Stimulated activated CD8-positive, alpha-beta memory T cell treated with anti-CD3 and anti-CD28 coated beads, Interleukin-12 subunit alpha, Interleukin-12 subunit beta, amount 100 ng/mL, for 24 hours (primary cell): ENCODE results near the gene BCCIP.

Source experiments
- DNase-seq: peaks from one replicate; pipeline ENCODE4 v3.0.0-alpha.2; 2020; ENCODE audit errors: extremely low read depth

Gene BCCIP

DNA sequence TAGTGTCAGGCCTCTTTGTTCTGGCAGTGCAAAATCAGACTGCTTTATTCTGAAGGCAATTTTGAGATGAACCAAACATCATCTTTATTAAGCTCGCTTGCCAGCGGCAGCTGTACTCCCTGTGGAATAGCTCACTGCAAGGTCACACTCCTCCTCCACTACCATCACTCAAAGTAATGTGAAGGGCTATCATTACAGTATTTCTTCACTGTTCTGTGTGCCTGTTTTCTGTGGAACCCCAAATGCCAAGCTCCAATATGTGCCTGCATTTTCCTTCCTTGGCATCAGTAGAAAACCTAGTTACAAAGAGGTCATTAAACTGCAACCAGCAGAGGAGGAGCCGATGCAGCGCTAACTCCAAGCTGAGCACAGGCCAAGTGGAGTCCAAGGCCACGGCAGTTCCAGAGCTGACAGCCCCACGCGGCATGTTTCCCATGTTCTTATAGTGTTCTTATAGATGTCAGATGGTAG lies 21.4 kb downstream of the BCCIP start:
- DNase-seq: no peak

GRCh38 chr10:125845617-125846016 lies 22.3 kb downstream of the BCCIP start:
- DNase-seq: no peak

- DNase-seq: no peak
Measured at GRCh38 chr10:125846894-125847293, 23.5 kb downstream of the BCCIP start.

GRCh38 chr10:125848371-125848770 lies 25.0 kb downstream of the BCCIP start:
- DNase-seq: no peak

GRCh38 chr10:125848857-125849256 lies 25.5 kb downstream of the BCCIP start:
- DNase-seq: no peak

GRCh38 chr10:125849448-125849847 lies 26.1 kb downstream of the BCCIP start:
- DNase-seq: no peak

- no peak for DNase-seq
Measured at GRCh38 chr10:125850766-125851731, 27.7 kb downstream of the BCCIP start.

DNA sequence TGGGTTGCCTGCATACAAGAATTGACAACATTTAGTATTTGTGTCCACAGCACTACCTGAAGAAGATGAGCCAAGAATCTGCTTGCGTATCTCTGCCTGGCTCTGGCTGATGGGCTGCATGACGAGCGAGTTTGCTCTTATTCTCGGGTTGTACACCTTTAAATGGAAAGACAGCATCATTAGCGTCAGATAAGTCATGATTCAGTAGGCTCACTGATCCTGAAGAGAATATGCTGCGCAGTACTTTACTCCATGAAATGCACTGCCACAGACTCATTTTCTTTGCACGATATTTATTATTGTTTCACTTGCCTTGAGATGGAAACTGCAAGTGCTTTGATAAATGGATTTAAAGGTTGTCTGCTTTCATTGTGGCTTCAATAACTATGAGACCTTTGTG lies 29.1 kb downstream of the BCCIP start:
- no peak for DNase-seq

DNA sequence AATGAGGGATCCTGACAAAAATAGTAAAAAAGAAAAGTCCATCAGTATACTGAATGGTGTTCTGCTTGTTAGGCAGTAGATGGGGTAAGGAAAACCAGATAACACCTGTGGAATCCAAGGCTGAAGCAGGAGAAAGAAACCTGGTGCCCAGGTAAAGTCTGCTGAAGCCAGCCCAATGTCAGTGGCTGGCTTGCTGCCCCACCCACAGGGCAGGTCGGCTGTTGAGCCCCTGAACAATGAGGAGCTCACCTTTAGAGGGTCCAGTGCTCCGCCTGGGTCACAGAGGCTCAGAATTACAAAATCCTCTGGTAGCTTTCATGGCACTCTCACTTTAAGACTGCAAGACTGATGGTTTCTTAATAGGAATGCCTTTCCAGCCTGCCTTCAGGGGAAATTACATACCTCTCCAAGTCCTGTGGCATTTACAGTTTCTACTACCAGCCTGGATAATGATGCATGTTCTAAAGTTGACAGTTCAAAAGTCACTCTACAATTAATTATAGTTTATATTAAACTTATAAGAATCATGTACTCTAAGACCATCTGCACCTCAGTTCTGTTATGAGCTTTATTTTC lies 33.9 kb downstream of the BCCIP start:
- DNase-seq: no peak

DNA sequence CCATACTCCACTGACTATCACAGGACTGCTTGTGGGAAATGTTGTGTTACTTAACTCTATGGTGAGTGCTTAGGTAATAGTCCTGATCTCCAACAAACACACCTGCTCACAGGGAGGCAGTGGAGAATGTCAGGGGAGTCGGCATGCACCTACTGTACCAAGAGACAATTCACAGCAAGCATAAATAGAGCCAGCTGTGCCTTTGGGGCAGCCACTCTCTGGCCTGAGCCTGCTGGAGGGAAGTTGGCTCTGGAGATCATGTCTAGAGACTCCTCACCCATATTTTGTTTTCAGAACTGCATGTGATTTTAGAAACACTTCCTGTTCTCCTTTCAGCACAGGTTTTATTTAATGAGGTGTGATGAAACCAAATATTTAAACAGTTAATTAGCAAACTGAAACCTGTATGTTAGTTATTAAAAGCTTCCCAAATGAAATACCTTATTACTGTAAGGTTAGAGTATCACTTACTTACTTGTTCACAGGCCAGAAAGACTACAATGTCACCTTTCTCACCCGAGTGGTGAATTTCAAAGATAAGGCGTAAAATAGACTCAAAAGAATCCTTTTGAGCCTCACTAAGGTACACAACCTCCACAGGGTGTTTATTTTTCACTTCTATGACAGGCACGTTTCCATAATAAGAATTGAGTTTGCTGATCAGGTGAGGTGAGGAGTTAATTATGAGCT lies 35.9 kb downstream of the BCCIP start:
- no peak for DNase-seq

GRCh38 chr10:125865120-125865519 lies 41.8 kb downstream of the BCCIP start:
- no peak for DNase-seq

GRCh38 chr10:125866421-125867029 lies 43.2 kb downstream of the BCCIP start:
- no peak for DNase-seq

DNA sequence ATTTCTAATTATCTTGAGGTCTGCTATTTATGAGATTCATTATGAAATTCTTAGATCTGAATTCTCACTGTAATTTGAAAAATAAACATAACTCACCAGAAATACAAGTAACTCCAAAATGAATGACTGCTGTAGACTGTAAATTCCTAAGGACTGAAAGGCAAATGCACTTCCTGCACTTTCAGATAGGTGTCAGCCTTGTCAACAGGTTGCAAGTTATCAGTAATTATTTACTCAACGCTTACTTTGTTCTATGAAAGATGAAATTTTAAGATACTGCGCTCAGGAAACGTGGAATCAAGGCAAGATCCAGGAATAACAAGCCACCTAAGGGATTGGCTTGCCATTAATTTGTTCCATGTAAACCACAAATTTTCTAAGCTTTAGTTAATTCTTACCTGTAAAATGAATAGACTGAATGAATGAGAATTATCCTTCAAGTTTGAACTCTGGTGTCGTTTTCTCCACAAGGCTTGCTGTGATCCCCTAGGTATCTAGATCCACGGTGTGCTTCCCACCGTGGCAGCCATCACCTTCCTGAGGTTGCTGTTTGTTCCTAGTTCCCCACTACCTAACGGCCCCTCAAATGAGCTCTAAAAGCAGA lies 45.1 kb downstream of the BCCIP start:
- DNase-seq: no peak

DNA sequence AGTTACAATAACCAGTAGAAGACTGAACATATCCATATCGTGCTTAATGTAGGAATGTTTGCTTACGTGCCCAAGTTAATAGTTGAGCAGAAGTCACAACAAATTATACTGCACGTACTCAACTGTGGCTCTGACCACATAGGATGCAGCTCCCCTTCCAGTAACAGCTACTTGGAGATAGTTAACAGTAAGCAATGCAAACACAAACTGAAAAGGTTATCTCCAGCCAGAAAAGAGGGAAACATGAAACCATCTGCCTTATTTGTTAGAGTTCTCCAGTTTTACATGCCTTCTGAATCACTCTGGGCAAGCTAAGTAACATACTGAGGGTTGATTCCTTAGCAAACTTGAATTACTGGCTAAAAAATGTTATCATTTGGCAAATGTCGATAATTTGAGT lies 48.0 kb downstream of the BCCIP start:
- no peak for DNase-seq

DNA sequence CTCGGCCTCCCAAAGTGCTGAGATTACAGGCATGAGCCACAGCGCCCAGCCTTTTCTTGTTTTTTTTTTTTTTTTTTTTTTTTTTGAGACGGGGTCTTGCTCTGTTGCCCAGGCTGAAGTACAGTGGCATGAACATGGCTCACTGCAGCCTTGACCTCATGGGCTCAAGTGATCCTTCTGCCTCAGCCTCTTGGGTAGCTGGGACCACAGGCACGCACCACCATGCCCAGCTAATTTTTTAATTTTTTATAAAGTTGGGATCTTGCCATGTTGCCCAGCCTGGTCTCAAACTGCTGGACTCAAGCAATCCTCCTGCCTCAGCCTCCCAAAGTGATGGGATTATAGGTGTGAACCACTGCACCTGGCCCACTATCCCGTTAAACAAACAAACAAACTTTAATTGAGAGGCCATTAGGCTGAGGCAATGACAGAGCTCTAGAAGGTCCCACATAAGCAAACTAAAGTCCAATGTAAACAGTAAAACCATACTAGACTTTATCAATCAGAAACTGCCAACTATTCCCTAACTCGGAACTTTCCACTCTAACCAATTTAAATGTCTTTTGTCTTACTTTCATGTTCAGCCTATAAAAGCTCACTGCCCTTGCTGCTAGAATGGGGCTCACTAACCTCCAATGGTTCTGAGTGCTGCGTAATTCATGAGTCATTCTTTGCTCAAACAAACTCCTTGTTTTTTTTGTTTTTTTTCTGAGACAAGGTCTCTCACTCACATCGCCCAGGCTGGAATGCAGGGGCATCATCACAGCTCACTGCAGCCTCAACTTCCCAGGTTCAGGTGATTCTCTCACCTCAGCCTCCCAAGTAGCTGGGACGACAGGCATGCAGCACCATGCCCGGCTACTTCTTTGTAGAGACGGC lies 55.9 kb downstream of the BCCIP start:
- no peak for DNase-seq

GRCh38 chr10:125880719-125881118 lies 57.4 kb downstream of the BCCIP start:
- DNase-seq: no peak

DNA sequence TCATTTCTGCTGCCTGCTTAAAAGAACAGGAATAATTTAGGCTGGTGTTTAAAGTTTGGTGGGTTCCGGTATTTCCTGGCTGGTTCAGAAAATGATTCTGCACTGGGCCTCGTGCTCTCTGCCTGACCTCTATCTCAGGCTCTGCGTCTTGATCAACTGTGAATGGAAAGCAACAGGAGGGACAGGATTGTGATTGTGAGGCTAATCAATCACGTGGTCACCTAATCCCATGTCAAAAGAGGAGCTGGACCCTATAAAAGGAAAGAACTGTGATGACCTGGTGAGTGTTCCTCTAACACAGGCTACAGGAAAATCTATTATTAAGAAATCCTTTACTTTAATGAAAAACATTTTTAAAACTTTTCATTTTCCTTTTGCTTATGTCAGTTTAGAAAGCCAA lies 57.8 kb downstream of the BCCIP start, which contains the start of gene DHX32:
Gene DHX32, minus strand, starts transcription at position 101 of the 400 bp plus-strand sequence. CDS start 468 bp downstream, outside the sequence.
- no peak for DNase-seq

DNA sequence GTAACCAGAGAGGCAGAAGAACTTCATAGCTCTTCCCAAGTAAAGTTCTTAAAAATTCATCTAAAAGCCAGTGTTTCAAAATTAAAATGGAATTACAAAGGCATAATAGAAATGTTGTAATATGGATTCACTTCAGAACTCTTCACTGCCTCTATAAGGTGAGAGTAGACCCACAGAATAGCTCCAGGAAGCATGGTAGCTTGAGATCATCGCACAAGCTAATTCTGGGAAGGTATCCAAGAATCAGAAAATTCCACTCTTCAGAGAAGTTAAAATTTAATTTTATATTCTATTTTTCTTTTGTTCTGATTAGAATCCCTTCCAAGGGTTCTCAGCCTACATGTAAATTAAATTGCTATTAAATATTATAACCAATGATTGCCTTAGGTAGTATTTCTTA lies 59.2 kb downstream of the BCCIP start:
- DNase-seq: no peak

DNA sequence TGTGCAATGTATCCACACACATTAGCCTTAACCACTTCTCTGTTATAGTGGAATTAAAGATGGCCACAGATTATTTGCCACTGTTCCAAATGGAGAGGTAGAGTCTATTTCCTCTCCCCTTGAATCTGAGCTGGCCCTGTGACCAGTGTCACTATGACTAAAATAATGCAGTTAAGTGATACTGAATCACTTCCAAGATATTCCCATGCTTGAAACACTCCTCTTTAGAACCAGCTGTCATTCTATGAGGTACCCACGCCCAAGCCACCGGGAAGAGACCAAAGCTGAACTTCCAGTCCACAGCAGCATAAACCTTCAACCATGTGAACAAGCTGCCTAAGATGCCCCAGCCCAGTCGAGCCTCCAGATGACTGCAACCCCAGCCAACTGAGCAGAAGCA lies 59.9 kb downstream of the BCCIP start:
- DNase-seq: no peak
